Hepatocyte (in vitro differentiated cells): ENCODE data around the gene MROH2A.

Source experiments
- CTCF ChIP-seq: fragments of 200-600 bp; sonication (generic); IDR thresholded peaks from 2 replicates; pipeline ENCODE4 v1.5.1; 2016; ENCODE audit warnings: antibody characterized with exemption, mild to moderate bottlenecking; ENCODE audit not compliant: poor library complexity
- EZH2 ChIP-seq: fragments of 200-600 bp; sonication (generic); IDR thresholded peaks from 2 replicates; pipeline ENCODE4 v1.6.1; 2016; ENCODE audit warnings: antibody characterized with exemption, mild to moderate bottlenecking, borderline replicate concordance
- EZH2phosphoT487 ChIP-seq: fragments of 200-600 bp; sonication (generic); IDR thresholded peaks from one replicate; pipeline ENCODE4 v1.6.1; 2018; ENCODE audit warnings: antibody characterized with exemption, mild to moderate bottlenecking, low read depth, moderate library complexity; ENCODE audit not compliant: unreplicated experiment, severe bottlenecking

GRCh38 chr2:233799716-233800115, 21.6 kb downstream of the MROH2A start:
- TF ChIP-seq CTCF = no peak
- TF ChIP-seq EZH2 = no peak
- no peak for TF ChIP-seq EZH2phosphoT487
